Lung (tissue), 12 donors: Measurements from ENCODE around the gene CDC42BPA. TPM values are rescaled to one million over a fixed set of nuclear protein-coding genes. Genes with fewer than 3 reads are reported as not detected.

ENCODE experiments used
- ATAC-seq: fragments of 200-7000 bp; cut with Tn5 transposase; one replicate; pipeline ENCODE4 v1.9.1; 2020; ENCODE audit warnings: moderate number of reproducible peaks; ENCODE audit not compliant: insufficient read depth, low FRiP score
- DNase-seq, 3 donors: peaks; one replicate each; pipeline ENCODE4 v3.0.0-alpha.2; 2013 to 2017
- H3K27ac ChIP-seq, 2 donors: one replicate each; pipeline ENCODE4 v1.5.1; 2013; ENCODE audit warnings: mild to moderate bottlenecking in 2 of 2, moderate library complexity in 2 of 2, control low read depth in 1 of 2, inconsistent platforms in 1 of 2, low read depth in 1 of 2, low read length in 1 of 2
- H3K27me3 ChIP-seq, 3 donors: one replicate each; pipeline ENCODE4 v1.5.1; 2013; ENCODE audit warnings: low read length in 2 of 3; ENCODE audit not compliant: control insufficient read depth in 3 of 3, insufficient read depth in 3 of 3
- H3K36me3 ChIP-seq, 4 donors: one replicate each; pipeline ENCODE4 v1.5.1; 2013; ENCODE audit warnings: low read length in 4 of 4, mild to moderate bottlenecking in 1 of 4, moderate library complexity in 1 of 4; ENCODE audit not compliant: control insufficient read depth in 4 of 4, insufficient read depth in 4 of 4
- H3K4me1 ChIP-seq, 5 donors: one replicate each; pipeline ENCODE4 v1.5.1; 2013; ENCODE audit warnings: low read length in 5 of 5, mild to moderate bottlenecking in 2 of 5, moderate library complexity in 1 of 5; ENCODE audit not compliant: control insufficient read depth in 5 of 5, insufficient read depth in 5 of 5
- H3K4me3 ChIP-seq: one replicate; pipeline ENCODE4 v1.5.1; 2013; ENCODE audit warnings: mild to moderate bottlenecking, control low read depth, moderate library complexity
- H3K9ac ChIP-seq, 2 donors: one replicate each; pipeline ENCODE4 v1.5.1; 2013; ENCODE audit warnings: low read length in 2 of 2, control low read depth in 1 of 2; ENCODE audit not compliant: insufficient read depth in 1 of 2
- H3K9me3 ChIP-seq, 4 donors: one replicate each; pipeline ENCODE4 v1.5.1; 2013; ENCODE audit warnings: low read length in 3 of 4, mild to moderate bottlenecking in 1 of 4, moderate library complexity in 1 of 4; ENCODE audit not compliant: control insufficient read depth in 4 of 4, insufficient read depth in 3 of 4
- CTCF ChIP-seq: IDR thresholded peaks from 2 replicates; pipeline ENCODE4 v1.5.1; 2012; ENCODE audit warnings: mild to moderate bottlenecking; ENCODE audit errors: control extremely low read depth, extremely low read depth
- WGBS, 2 donors: extraction: QIAGEN DNeasy Blood & Tissue Kit; methylation state at CpG; one replicate each; pipeline ENCODE4 v1.1.7; 2013; 5-methylcytosine and 5-hydroxymethylcytosine counted together
- polyA plus RNA-seq, 2 donors: library from polyadenylated mRNA; stranded (reverse); fragments of 200-250 nt; gene quantifications; one replicate each; pipeline ENCODE4 v1.2.1, GENCODE V29; 2013
- total RNA-seq, 2 donors: library from RNA; depleted of rRNA in 1 of 2; stranded (reverse); fragments of >200 nt in 1 of 2; gene quantifications; one replicate each; pipeline ENCODE4 v1.2.1, GENCODE V29; 2014 to 2021
- donor health status: control.
- donor health status: control.
- donor health status: Bipolar disorder and iron deficiency.
- donor health status: healthy.
- donor health status: DM: yes; HTN: yes; CAD: no.

CDC42BPA gene
- total and polyA plus RNA-seq, 4 donors = 6.4 to 97.4 (median 20.2) TPM

DNA sequence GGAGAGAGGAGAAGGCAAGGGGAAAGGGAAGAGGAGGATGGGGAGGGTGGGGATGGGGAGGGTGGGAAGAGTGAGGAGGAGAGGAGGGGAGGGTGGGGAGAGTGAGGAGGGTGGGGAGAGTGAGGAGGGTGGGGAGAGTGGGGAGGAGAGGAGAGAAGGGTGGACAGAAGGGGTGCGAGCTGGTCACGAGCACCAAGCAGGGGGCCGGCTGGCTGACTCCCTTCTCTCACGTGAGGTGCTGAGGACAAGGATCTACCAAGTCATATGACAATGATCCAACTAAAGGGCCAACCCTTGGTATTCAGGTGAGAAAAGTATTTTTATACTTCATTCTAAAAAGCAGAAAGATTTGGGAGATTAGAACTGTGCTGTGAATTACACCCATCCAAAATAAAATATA, 326.4 kb downstream of the CDC42BPA start:
- no peak overlapping the region for H3K4me3 ChIP-seq
- H3K36me3 ChIP-seq = peaks cover 0 to 15% (median 9%) of the 10 kb centered on the region in 4 donors
- H3K9ac ChIP-seq = no peak overlapping the region
- H3K9me3 ChIP-seq = no peaks in the 10 kb centered on the region
- H3K4me1 ChIP-seq = peaks cover 0 to 10% (median 0%) of the 10 kb centered on the region in 5 donors
- ATAC-seq (no peak), DNase-seq (no peak)
- no peaks in the 10 kb centered on the region for H3K27me3 ChIP-seq
- TF ChIP-seq CTCF = no peak
- WGBS, 2 donors = 94 to 96% methylated on average over 4 of the region's 4 CpGs
- H3K27ac ChIP-seq = no peak overlapping the region

GRCh38 chr1:226990133-226990716, 328.1 kb downstream of the CDC42BPA start:
- peaks cover 0 to 14% (median 0%) of the 10 kb centered on the region in 5 donors for H3K4me1 ChIP-seq
- DNase-seq (no peak), ATAC-seq (no peak)
- peak overlapping the region; percentile 9 to 70 for H3K27ac ChIP-seq
- H3K4me3 ChIP-seq = no peak overlapping the region
- no peaks in the 10 kb centered on the region for H3K27me3 ChIP-seq
- H3K36me3 ChIP-seq = peaks cover 0 to 28% (median 11%) of the 10 kb centered on the region in 4 donors
- WGBS, 2 donors = 58 to 61% methylated on average over 10 of the region's 10 CpGs
- no peak overlapping the region for H3K9ac ChIP-seq
- TF ChIP-seq CTCF = no peak
- peaks cover 0 to 1% (median 0%) of the 10 kb centered on the region in 4 donors for H3K9me3 ChIP-seq

DNA sequence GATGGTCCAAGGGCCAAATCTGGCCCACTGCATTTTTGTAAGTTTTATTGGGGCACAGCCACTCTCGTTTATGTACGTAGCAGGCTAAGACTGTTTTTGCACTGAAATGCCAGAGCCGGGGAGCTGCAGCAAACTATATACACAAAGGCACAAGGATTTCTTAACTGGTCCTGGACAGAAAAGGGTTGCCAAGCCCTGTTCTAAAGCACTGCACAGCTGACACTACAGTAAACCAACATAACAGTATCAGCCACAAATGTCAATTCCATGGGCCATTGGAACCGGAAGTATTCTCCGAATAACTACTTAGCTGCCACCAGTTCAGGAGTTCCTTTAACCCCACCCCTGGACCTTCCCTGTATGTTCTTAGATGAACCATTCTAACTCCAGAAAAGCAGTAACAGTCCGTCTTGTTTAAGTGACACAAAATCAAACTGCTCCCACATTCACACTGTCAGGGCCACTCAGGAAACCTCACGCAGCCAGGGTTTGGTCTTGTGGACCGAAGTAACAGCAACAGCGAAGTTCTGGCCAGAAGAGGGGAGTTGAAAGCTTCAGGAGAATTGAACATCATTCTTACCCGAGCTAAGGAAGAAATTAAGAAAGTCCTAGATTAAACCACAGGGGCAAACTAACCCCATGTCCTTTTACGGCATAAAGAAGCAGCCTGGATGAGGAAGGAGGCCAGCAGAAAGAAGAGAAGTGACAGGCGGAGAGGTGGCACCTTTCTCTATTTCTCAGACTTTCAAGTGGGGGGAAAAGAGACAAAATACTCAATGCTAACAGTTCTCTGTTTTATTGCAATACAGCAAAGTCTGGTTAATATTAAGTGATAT, 329.0 kb downstream of the CDC42BPA start:
- ATAC-seq = no peak
- TF ChIP-seq CTCF = no peak
- Histone ChIP-seq H3K27me3 (no peaks in the 10 kb centered on the region), H3K9me3 (peaks cover 0 to 1% (median 0%) of the 10 kb centered on the region in 4 donors), H3K4me1 (peaks cover 0 to 14% (median 0%) of the 10 kb centered on the region in 5 donors), H3K4me3 (no peak overlapping the region), H3K27ac (peak overlapping the region in 1 of 2 donors; percentile 75), H3K36me3 (peaks cover 0 to 33% (median 11%) of the 10 kb centered on the region in 4 donors), H3K9ac (no peak overlapping the region)
- WGBS, 2 donors = 46% methylated on average over 12 of the region's 12 CpGs
- peak in 1 of 3 donors; percentile 20 for DNase-seq
